Measurements from ENCODE around the gene CEP295NL. TPM values are rescaled to one million over a fixed set of nuclear protein-coding genes. Genes with fewer than 3 reads are reported as not detected.

Gene CEP295NL
- total RNA-seq, 1 donor from 2014 or later: 2.6 TPM

DNA sequence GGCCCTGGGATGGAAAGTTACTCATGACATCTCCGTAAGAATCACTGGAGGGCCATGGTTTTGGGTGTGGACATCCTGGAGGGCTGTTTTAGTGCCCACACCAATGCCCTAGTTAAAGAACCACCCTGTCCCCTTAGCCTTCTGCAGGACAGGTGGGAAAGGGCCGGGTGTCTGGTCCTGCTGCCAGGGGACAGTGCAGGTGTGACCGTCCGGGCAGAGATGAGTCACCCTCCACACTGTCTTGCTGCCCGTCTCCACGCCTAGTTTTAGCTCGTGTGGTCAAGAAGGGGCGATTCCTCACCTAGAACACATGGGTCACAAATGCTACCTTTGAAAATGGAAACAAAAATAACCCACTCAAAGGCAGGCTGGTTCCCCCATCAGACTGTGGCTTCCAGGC is 17.0 kb downstream of the CEP295NL start:
- no peaks in the 10 kb centered on the region for H3K27me3 Mint-ChIP-seq
- no peak overlapping the region for H3K27ac Mint-ChIP-seq
- H3K4me1 Mint-ChIP-seq (ENCODE audit: low read depth): peaks cover 16% of the 10 kb centered on the region
- no peak for TF ChIP-seq CTCF (IDR thresholded peaks at IDR 0.05; ENCODE audit: unreplicated experiment)
- H3K36me3 Mint-ChIP-seq (ENCODE audit: insufficient read depth): peaks cover 2% of the 10 kb centered on the region
- H3K9me3 Mint-ChIP-seq (ENCODE audit: low read depth): no peaks in the 10 kb centered on the region
- H3K4me3 Mint-ChIP-seq (ENCODE audit: low read depth): no peak overlapping the region
- no peak for DNase-seq (ENCODE audit: low spot score, unreplicated experiment)

DNA sequence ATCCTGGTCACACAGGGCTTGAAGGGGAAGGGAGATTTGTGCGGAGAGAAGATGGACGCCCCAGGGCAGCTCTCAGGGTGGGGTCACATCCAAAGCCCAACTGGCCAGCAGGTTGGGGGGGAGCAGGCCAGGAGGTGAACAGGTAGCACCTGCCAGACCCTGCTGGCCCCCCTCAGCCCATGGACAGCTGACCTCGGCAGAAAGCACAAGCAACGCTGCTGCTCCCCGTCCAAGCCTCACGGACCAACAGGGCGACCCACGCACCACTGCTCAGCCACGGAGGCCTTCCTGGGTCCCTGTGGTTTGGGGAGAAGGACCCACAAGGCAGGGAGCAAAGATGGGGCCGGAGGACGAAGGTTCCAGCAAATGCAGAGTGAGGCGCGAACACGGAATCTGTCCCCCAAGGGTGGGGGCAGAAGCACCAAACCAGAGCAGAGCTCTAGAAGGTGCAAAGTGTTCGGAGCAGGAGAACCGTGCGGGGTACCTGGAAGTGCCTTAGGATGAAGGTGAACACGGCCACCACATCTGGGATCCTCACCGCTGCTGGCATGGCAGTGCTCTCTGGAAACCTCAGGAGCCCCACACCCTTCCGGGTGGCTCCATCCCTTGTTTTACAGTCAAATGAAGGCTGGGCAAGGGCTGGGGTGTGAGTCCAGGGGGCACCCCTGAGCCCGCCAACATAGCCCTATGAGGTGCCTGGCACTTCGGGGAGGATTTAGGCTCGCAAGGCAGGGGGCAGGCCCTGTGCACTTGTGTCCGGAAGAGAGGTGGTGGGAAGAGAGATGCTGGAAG is 17.9 kb downstream of the CEP295NL start:
- H3K9me3 Mint-ChIP-seq (ENCODE audit: low read depth): no peaks in the 10 kb centered on the region
- H3K27ac Mint-ChIP-seq: peak overlapping the region; percentile 88
- no peak overlapping the region for H3K4me3 Mint-ChIP-seq (ENCODE audit: low read depth)
- peaks cover 16% of the 10 kb centered on the region for H3K4me1 Mint-ChIP-seq (ENCODE audit: low read depth)
- no peaks in the 10 kb centered on the region for H3K36me3 Mint-ChIP-seq (ENCODE audit: insufficient read depth)
- no peak for DNase-seq (ENCODE audit: low spot score, unreplicated experiment)
- TF ChIP-seq CTCF (IDR thresholded peaks at IDR 0.05; ENCODE audit: unreplicated experiment): no peak
- no peaks in the 10 kb centered on the region for H3K27me3 Mint-ChIP-seq

- H3K4me1 Mint-ChIP-seq (ENCODE audit: low read depth): peaks cover 16% of the 10 kb centered on the region
- no peak for DNase-seq (ENCODE audit: low spot score, unreplicated experiment)
- no peaks in the 10 kb centered on the region for H3K27me3 Mint-ChIP-seq
- no peak overlapping the region for H3K4me3 Mint-ChIP-seq (ENCODE audit: low read depth)
- H3K27ac Mint-ChIP-seq: peak overlapping the region; percentile 88
- no peaks in the 10 kb centered on the region for H3K9me3 Mint-ChIP-seq (ENCODE audit: low read depth)
- no peak for TF ChIP-seq CTCF (IDR thresholded peaks at IDR 0.05; ENCODE audit: unreplicated experiment)
- no peaks in the 10 kb centered on the region for H3K36me3 Mint-ChIP-seq (ENCODE audit: insufficient read depth)
Measured at GRCh38 chr17:78884148-78884825, 18.7 kb downstream of the CEP295NL start.

GRCh38 chr17:78883533-78884131 is 19.4 kb downstream of the CEP295NL start:
- peak overlapping the region; percentile 92 for H3K27ac Mint-ChIP-seq
- H3K36me3 Mint-ChIP-seq (ENCODE audit: insufficient read depth): no peaks in the 10 kb centered on the region
- H3K9me3 Mint-ChIP-seq (ENCODE audit: low read depth): no peaks in the 10 kb centered on the region
- H3K4me1 Mint-ChIP-seq (ENCODE audit: low read depth): peaks cover 14% of the 10 kb centered on the region
- DNase-seq (ENCODE audit: low spot score, unreplicated experiment): peak; percentile 25
- TF ChIP-seq CTCF (IDR thresholded peaks at IDR 0.05; ENCODE audit: unreplicated experiment): no peak
- no peaks in the 10 kb centered on the region for H3K27me3 Mint-ChIP-seq
- no peak overlapping the region for H3K4me3 Mint-ChIP-seq (ENCODE audit: low read depth)

DNA sequence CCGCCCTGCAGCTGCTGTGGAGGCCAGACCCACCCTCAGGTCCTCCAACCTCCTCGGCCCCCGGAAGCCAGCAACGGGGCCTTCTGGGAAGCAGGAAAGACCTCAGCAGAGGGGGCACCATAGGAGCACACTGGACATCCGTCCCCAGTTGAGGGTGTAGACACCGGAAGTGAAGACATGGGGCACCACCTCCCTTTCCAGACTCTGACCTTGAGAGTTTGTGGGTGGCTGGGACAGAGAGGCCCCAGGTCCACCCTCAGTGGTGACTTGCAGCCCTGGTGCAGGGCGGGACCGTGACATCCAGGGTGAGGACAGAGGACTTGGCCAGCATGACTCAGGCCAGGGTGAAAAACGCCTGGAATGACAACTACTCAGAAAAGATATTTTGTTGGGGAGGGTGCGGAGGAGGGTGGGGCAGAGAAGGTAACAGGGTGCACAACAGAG is 19.9 kb downstream of the CEP295NL start:
- Mint-ChIP-seq H3K27ac (peak overlapping the region; percentile 80), H3K9me3 (ENCODE audit: low read depth) (no peaks in the 10 kb centered on the region), H3K4me3 (ENCODE audit: low read depth) (no peak overlapping the region), H3K36me3 (ENCODE audit: insufficient read depth) (no peaks in the 10 kb centered on the region), H3K27me3 (no peaks in the 10 kb centered on the region), H3K4me1 (ENCODE audit: low read depth) (peaks cover 14% of the 10 kb centered on the region)
- no peak for DNase-seq (ENCODE audit: low spot score, unreplicated experiment)
- TF ChIP-seq CTCF (IDR thresholded peaks at IDR 0.05; ENCODE audit: unreplicated experiment): no peak
